ENCODE data around the gene ZNF619.

Gene ZNF619

GRCh38 chr3:40534283-40534682 lies 57.4 kb downstream of the ZNF619 start:
- DNase-seq (ENCODE audit: low spot score) = no peak
